SH-SY5Y (cell line): Measurements from ENCODE around the gene RAB40A.

ENCODE experiments used
- GATA2 ChIP-seq: IDR thresholded peaks from 2 replicates; pipeline ENCODE4 v1.6.1; 2011; ENCODE audit warnings: mild to moderate bottlenecking, low read depth, low read length
- GATA3 ChIP-seq: IDR thresholded peaks from 2 replicates; pipeline ENCODE4 v1.6.1; 2011; ENCODE audit warnings: low read depth, mild to moderate bottlenecking, low read length, moderate library complexity

DNA sequence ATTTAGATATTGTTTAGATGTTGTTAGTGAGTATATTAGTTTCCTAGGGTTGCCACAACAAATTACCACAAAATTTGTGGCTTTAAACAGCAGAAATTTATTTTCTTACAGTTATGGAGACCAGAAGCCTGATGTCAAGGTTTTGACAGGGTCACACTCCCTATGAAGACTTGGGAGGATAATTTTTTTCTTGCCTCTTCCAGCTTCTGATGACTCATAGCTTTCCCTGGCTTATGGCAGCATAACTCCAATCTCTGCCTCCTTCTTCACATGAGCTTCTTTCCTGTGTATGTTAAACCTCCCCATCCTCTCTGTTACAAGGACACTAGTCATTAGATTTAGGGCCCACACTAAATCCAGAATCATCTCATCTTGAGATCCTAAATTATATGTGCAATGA lies 20.9 kb upstream of the RAB40A start:
- no peak for TF ChIP-seq GATA3
- no peak for TF ChIP-seq GATA2
